ENCODE measurements around the gene TAL1. TPM values are rescaled to one million over a fixed set of nuclear protein-coding genes. Genes with fewer than 3 reads are reported as not detected.

Gene TAL1
- total RNA-seq, 4 donors from 2014 or later = 3.1 to 10.0 (median 5.7) TPM

DNA sequence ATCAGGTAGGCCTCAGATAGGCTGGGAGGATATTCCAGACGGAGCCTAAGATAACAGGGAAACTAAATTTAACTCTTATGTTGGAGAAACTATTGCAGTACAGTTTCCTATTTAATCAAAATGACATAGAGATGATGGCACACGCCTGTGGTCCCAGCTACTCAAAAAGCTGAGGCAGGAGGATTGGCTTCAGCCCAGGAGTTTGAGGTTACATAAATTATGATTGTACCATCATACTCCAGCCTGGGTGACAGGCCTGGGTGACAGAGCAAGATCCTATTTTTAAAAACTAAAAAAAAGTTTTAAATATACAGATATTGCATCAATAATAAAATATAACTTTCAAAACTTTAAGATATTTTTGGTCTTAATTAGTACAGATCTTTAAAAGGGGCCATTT is 25.2 kb upstream of the TAL1 start:
- H3K27ac ChIP-seq = no peak overlapping the region
- H3K27me3 ChIP-seq = no peaks in the 10 kb centered on the region
- H3K4me3 ChIP-seq = no peak overlapping the region
- H3K9me3 ChIP-seq = no peaks in the 10 kb centered on the region
- TF ChIP-seq EP300 (IDR thresholded peaks at IDR 0.05) (no peak), POLR2A (IDR thresholded peaks at IDR 0.05) (no peak)
- TF ChIP-seq, protein P1, sequence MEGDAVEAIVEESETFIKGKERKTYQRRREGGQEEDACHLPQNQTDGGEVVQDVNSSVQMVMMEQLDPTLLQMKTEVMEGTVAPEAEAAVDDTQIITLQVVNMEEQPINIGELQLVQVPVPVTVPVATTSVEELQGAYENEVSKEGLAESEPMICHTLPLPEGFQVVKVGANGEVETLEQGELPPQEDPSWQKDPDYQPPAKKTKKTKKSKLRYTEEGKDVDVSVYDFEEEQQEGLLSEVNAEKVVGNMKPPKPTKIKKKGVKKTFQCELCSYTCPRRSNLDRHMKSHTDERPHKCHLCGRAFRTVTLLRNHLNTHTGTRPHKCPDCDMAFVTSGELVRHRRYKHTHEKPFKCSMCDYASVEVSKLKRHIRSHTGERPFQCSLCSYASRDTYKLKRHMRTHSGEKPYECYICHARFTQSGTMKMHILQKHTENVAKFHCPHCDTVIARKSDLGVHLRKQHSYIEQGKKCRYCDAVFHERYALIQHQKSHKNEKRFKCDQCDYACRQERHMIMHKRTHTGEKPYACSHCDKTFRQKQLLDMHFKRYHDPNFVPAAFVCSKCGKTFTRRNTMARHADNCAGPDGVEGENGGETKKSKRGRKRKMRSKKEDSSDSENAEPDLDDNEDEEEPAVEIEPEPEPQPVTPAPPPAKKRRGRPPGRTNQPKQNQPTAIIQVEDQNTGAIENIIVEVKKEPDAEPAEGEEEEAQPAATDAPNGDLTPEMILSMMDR (IDR thresholded peaks at IDR 0.05) = no peak
- no peak for DNase-seq (ENCODE audit: low spot score in 2 of 2)
- no peaks in the 10 kb centered on the region for H3K36me3 ChIP-seq
- no peaks in the 10 kb centered on the region for H3K4me1 ChIP-seq
- 74 to 76% methylated on average over 2 of the region's 2 CpGs for WGBS, 2 donors

GRCh38 chr1:47252795-47253194 is 20.8 kb upstream of the TAL1 start:
- Histone ChIP-seq H3K9me3 (no peaks in the 10 kb centered on the region), H3K27me3 (no peaks in the 10 kb centered on the region), H3K4me3 (no peak overlapping the region), H3K27ac (no peak overlapping the region), H3K36me3 (no peaks in the 10 kb centered on the region), H3K4me1 (no peaks in the 10 kb centered on the region)
- no peak for TF ChIP-seq POLR2A (IDR thresholded peaks at IDR 0.05)
- no peak for TF ChIP-seq EP300 (IDR thresholded peaks at IDR 0.05)
- TF ChIP-seq, protein P1 (IDR thresholded peaks at IDR 0.05) = no peak
- DNase-seq (ENCODE audit: low spot score in 2 of 2) = no peak
- 96 to 97% methylated on average over 5 of the region's 5 CpGs for WGBS, 2 donors

DNA sequence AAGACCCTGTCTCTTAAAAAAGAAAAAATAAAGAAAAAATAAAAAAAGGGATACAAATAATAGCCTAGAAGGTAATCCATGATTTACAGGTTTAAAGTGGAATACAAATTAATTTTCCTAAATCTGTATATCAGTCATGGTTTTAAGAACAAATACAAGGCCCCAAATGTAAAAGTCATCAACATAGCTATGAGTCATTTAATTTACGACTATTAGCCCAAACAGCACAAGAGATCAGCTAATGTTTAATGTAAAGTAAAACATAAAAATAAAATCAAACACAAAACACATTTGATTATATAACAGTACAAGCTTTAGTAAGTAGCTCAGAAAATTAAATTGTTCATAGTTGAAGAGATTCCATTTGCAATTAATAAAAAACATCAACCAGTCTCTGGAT is 20.3 kb upstream of the TAL1 start:
- Histone ChIP-seq H3K36me3 (no peaks in the 10 kb centered on the region), H3K4me1 (no peaks in the 10 kb centered on the region), H3K27me3 (no peaks in the 10 kb centered on the region), H3K9me3 (no peaks in the 10 kb centered on the region), H3K27ac (no peak overlapping the region), H3K4me3 (no peak overlapping the region)
- no peak for DNase-seq (ENCODE audit: low spot score in 2 of 2)
- TF ChIP-seq, protein P1 (IDR thresholded peaks at IDR 0.05) = no peak
- no peak for TF ChIP-seq POLR2A (IDR thresholded peaks at IDR 0.05)
- no peak for TF ChIP-seq EP300 (IDR thresholded peaks at IDR 0.05)
- WGBS, 2 donors = 83 to 85% methylated on average over 1 of the region's 1 CpG

GRCh38 chr1:47249755-47250154 is 17.7 kb upstream of the TAL1 start:
- H3K4me1 ChIP-seq = no peaks in the 10 kb centered on the region
- H3K9me3 ChIP-seq = no peaks in the 10 kb centered on the region
- H3K27me3 ChIP-seq = no peaks in the 10 kb centered on the region
- no peaks in the 10 kb centered on the region for H3K36me3 ChIP-seq
- no peak overlapping the region for H3K4me3 ChIP-seq
- no peak overlapping the region for H3K27ac ChIP-seq
- no peak for TF ChIP-seq POLR2A (IDR thresholded peaks at IDR 0.05)
- TF ChIP-seq, protein P1 (IDR thresholded peaks at IDR 0.05) = no peak
- WGBS, 2 donors = 94 to 95% methylated on average over 3 of the region's 3 CpGs
- no peak for DNase-seq (ENCODE audit: low spot score in 2 of 2)

- Histone ChIP-seq H3K27ac (no peak overlapping the region), H3K27me3 (peaks cover 0 to 34% of the 10 kb centered on the region in 2 donors), H3K9me3 (no peaks in the 10 kb centered on the region), H3K4me3 (no peak overlapping the region), H3K4me1 (no peaks in the 10 kb centered on the region), H3K36me3 (no peaks in the 10 kb centered on the region)
- TF ChIP-seq POLR2A (IDR thresholded peaks at IDR 0.05) = no peak
- TF ChIP-seq EP300 (IDR thresholded peaks at IDR 0.05) = no peak
- TF ChIP-seq, protein P1 (IDR thresholded peaks at IDR 0.05) = no peak
- 77 to 80% methylated on average over 3 of the region's 3 CpGs for WGBS, 2 donors
- no peak for DNase-seq (ENCODE audit: low spot score in 2 of 2)
Measured at GRCh38 chr1:47244339-47244862, 12.4 kb upstream of the TAL1 start.

Measured in tibial nerve (tissue), 4 donors.